ENCODE data around the gene DKK3.

DKK3 gene

DNA sequence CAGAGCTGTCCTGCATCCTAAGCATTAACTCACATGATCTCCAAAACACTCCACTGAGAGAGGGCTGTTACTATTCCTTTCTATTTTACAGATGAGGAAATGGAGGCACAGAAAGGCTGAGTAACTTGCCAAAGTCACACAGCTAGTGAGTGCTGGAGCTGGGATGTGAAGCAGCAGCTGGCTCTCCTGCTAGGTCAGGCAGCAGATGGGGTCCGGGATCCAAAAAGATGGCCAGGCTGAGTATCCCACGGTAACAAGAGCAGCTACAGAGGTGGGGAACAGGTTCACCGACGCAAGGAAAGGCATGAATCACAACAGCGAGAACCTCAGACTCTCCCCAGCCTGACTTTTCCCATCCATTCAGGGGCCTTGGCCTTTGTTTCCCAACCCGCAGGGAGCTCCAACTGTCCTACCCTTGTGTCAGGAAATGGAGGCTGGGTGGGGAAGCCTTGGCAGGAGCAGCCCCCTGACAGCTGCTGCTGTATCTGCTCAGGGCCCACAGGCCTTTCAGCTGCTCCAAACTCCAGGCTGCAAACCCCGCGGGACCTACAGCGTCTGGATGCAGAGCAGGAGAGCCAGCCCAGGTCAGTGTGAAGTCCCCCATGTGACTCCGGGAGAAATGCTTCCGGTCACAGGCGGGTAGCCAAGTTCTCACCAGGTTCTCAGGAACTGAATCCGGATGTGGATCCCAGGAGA is 29.5 kb downstream of the DKK3 start:
- ATAC-seq = peak; percentile 34
- TF ChIP-seq ZFP3 (CRISPR knock-in tag; IDR thresholded peaks at IDR 0.05) (peak; percentile 83), ZC3H10 (CRISPR knock-in tag; IDR thresholded peaks at IDR 0.05) (peak; percentile 50; the same call in 1 of the 2 replicates), OSR1 (CRISPR knock-in tag; IDR thresholded peaks at IDR 0.05) (no peak), ARNTL (CRISPR knock-in tag; IDR thresholded peaks at IDR 0.05; ENCODE audit: borderline replicate concordance, low read depth) (no peak), PPARA (CRISPR knock-in tag; IDR thresholded peaks at IDR 0.05; ENCODE audit: borderline replicate concordance) (no peak), TCF4 (CRISPR knock-in tag; IDR thresholded peaks at IDR 0.05; ENCODE audit: borderline replicate concordance) (no peak), ZNF8 (CRISPR knock-in tag; IDR thresholded peaks at IDR 0.05) (no peak), RARB (CRISPR knock-in tag; IDR thresholded peaks at IDR 0.05) (no peak), ISL1 (CRISPR knock-in tag; IDR thresholded peaks at IDR 0.05) (no peak), ZNF70 (CRISPR knock-in tag; IDR thresholded peaks at IDR 0.05) (no peak), ZFP30 (CRISPR knock-in tag; IDR thresholded peaks at IDR 0.05) (no peak), ZNF565 (CRISPR knock-in tag; conservative IDR thresholded peaks at IDR 0.05; ENCODE audit: low read depth) (no peak), GLIS3 (CRISPR knock-in tag; IDR thresholded peaks at IDR 0.05) (no peak), SNAI2 (CRISPR knock-in tag; IDR thresholded peaks at IDR 0.05) (no peak), ESRRG (CRISPR knock-in tag; IDR thresholded peaks at IDR 0.05) (no peak), BACH2 (CRISPR knock-in tag; IDR thresholded peaks at IDR 0.05; ENCODE audit: borderline replicate concordance) (no peak), CSDC2 (CRISPR knock-in tag; IDR thresholded peaks at IDR 0.05) (0 out of 2 replicates have a peak, but pooled peaks have one; percentile 58), TOX (CRISPR knock-in tag; IDR thresholded peaks at IDR 0.05; ENCODE audit: borderline replicate concordance) (no peak)
- TF ChIP-seq, protein P1, sequence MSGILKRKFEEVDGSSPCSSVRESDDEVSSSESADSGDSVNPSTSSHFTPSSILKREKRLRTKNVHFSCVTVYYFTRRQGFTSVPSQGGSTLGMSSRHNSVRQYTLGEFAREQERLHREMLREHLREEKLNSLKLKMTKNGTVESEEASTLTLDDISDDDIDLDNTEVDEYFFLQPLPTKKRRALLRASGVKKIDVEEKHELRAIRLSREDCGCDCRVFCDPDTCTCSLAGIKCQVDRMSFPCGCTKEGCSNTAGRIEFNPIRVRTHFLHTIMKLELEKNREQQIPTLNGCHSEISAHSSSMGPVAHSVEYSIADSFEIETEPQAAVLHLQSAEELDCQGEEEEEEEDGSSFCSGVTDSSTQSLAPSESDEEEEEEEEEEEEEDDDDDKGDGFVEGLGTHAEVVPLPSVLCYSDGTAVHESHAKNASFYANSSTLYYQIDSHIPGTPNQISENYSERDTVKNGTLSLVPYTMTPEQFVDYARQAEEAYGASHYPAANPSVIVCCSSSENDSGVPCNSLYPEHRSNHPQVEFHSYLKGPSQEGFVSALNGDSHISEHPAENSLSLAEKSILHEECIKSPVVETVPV (CRISPR knock-in tag; IDR thresholded peaks at IDR 0.05) = no peak
- TF ChIP-seq, protein P2, sequence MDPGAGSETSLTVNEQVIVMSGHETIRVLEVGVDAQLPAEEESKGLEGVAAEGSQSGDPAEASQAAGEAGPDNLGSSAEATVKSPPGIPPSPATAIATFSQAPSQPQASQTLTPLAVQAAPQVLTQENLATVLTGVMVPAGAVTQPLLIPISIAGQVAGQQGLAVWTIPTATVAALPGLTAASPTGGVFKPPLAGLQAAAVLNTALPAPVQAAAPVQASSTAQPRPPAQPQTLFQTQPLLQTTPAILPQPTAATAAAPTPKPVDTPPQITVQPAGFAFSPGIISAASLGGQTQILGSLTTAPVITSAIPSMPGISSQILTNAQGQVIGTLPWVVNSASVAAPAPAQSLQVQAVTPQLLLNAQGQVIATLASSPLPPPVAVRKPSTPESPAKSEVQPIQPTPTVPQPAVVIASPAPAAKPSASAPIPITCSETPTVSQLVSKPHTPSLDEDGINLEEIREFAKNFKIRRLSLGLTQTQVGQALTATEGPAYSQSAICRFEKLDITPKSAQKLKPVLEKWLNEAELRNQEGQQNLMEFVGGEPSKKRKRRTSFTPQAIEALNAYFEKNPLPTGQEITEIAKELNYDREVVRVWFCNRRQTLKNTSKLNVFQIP (CRISPR knock-in tag; IDR thresholded peaks at IDR 0.05; ENCODE audit: borderline replicate concordance, low read depth) = no peak
- TF ChIP-seq, protein P3, sequence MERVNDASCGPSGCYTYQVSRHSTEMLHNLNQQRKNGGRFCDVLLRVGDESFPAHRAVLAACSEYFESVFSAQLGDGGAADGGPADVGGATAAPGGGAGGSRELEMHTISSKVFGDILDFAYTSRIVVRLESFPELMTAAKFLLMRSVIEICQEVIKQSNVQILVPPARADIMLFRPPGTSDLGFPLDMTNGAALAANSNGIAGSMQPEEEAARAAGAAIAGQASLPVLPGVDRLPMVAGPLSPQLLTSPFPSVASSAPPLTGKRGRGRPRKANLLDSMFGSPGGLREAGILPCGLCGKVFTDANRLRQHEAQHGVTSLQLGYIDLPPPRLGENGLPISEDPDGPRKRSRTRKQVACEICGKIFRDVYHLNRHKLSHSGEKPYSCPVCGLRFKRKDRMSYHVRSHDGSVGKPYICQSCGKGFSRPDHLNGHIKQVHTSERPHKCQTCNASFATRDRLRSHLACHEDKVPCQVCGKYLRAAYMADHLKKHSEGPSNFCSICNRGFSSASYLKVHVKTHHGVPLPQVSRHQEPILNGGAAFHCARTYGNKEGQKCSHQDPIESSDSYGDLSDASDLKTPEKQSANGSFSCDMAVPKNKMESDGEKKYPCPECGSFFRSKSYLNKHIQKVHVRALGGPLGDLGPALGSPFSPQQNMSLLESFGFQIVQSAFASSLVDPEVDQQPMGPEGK (CRISPR knock-in tag; IDR thresholded peaks at IDR 0.05; ENCODE audit: borderline replicate concordance) = 0 out of 2 replicates have a peak, but pooled peaks have one; percentile 10
- TF ChIP-seq, protein P4, sequence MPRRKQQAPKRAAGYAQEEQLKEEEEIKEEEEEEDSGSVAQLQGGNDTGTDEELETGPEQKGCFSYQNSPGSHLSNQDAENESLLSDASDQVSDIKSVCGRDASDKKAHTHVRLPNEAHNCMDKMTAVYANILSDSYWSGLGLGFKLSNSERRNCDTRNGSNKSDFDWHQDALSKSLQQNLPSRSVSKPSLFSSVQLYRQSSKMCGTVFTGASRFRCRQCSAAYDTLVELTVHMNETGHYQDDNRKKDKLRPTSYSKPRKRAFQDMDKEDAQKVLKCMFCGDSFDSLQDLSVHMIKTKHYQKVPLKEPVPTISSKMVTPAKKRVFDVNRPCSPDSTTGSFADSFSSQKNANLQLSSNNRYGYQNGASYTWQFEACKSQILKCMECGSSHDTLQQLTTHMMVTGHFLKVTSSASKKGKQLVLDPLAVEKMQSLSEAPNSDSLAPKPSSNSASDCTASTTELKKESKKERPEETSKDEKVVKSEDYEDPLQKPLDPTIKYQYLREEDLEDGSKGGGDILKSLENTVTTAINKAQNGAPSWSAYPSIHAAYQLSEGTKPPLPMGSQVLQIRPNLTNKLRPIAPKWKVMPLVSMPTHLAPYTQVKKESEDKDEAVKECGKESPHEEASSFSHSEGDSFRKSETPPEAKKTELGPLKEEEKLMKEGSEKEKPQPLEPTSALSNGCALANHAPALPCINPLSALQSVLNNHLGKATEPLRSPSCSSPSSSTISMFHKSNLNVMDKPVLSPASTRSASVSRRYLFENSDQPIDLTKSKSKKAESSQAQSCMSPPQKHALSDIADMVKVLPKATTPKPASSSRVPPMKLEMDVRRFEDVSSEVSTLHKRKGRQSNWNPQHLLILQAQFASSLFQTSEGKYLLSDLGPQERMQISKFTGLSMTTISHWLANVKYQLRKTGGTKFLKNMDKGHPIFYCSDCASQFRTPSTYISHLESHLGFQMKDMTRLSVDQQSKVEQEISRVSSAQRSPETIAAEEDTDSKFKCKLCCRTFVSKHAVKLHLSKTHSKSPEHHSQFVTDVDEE (CRISPR knock-in tag; IDR thresholded peaks at IDR 0.05) = peak; percentile 71; the same call in 1 of the 2 replicates
- TF ChIP-seq, protein P5, sequence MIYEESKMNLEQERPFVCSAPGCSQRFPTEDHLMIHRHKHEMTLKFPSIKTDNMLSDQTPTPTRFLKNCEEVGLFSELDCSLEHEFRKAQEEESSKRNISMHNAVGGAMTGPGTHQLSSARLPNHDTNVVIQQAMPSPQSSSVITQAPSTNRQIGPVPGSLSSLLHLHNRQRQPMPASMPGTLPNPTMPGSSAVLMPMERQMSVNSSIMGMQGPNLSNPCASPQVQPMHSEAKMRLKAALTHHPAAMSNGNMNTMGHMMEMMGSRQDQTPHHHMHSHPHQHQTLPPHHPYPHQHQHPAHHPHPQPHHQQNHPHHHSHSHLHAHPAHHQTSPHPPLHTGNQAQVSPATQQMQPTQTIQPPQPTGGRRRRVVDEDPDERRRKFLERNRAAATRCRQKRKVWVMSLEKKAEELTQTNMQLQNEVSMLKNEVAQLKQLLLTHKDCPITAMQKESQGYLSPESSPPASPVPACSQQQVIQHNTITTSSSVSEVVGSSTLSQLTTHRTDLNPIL (CRISPR knock-in tag; IDR thresholded peaks at IDR 0.05; ENCODE audit: low read depth) = no peak

DNA sequence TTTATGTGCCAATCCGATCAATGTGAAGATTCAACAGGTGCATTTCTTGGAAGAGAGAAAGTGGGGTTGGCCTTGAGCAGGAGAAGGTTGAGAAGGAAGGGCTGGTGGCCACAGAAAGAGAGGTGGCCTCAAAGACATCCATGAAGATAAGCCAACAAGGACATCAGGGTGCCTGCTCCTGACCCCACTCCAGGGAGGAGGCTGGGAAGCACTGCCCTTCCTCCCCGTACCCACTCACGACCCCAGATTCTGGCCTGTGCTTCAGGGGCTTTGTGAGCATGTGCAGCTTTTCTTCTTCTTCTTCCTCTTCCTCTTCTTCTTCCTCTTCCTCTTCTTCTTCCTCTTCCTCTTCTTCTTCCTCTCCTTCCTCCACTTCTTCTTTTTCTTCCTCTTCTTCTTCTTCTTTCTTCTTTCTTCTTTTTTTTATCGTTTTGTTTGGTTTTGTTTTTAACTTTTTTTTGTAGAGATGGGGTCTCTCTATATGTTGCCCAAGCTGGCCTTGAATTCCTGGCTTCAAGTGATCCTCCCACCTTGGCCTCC is 30.3 kb downstream of the DKK3 start:
- no peak for ATAC-seq
- TF ChIP-seq RARB (CRISPR knock-in tag; IDR thresholded peaks at IDR 0.05) (no peak), OSR1 (CRISPR knock-in tag; IDR thresholded peaks at IDR 0.05) (no peak), GLIS3 (CRISPR knock-in tag; IDR thresholded peaks at IDR 0.05) (no peak), ESRRG (CRISPR knock-in tag; IDR thresholded peaks at IDR 0.05) (no peak), BACH2 (CRISPR knock-in tag; IDR thresholded peaks at IDR 0.05; ENCODE audit: borderline replicate concordance) (no peak), SNAI2 (CRISPR knock-in tag; IDR thresholded peaks at IDR 0.05) (no peak)
- TF ChIP-seq, protein P5 (CRISPR knock-in tag; IDR thresholded peaks at IDR 0.05; ENCODE audit: low read depth) = no peak
- TF ChIP-seq, protein P4 (CRISPR knock-in tag; IDR thresholded peaks at IDR 0.05) = no peak
- TF ChIP-seq, protein P3 (CRISPR knock-in tag; IDR thresholded peaks at IDR 0.05; ENCODE audit: borderline replicate concordance) = no peak

Data from SK-N-SH treated with all-trans-retinoic acid at 6 μM for 48 hours (cell line).